Heart right ventricle (tissue), 16 donors: ENCODE results near the gene TRA2A. TPM values are rescaled to one million over a fixed set of nuclear protein-coding genes. Genes with fewer than 3 reads are reported as not detected.

Experiments
- ATAC-seq, 8 donors: fragments of 200-7000 bp; cut with Tn5 transposase; one replicate each; pipeline ENCODE4 v1.9.1; 2020; ENCODE audit warnings: mild to moderate bottlenecking in 8 of 8, moderate library complexity in 8 of 8, moderate number of reproducible peaks in 1 of 8
- DNase-seq, 2 donors: peaks; one replicate each; pipeline ENCODE4 v3.0.0-alpha.2; 2020
- H3K27ac ChIP-seq, 10 donors: fragments of 200-600 bp; sonication (generic) in 2 of 10; one replicate each; pipeline versions ENCODE4 v1.5.0 to v1.8.0; 2020 to 2022; ENCODE audit warnings: mild to moderate bottlenecking in 3 of 10
- H3K27me3 ChIP-seq, 7 donors: fragments of 200-600 bp; one replicate each; pipeline ENCODE4 v1.8.0; 2021 to 2022; ENCODE audit warnings: mild to moderate bottlenecking in 2 of 7
- H3K36me3 ChIP-seq, 9 donors: fragments of 200-600 bp; sonication (generic) in 1 of 9; one replicate each; pipeline versions ENCODE4 v1.5.0 to v1.8.0; 2020 to 2022; ENCODE audit warnings: mild to moderate bottlenecking in 2 of 9
- H3K4me1 ChIP-seq, 9 donors: fragments of 200-600 bp; sonication (generic) in 1 of 9; one replicate each; pipeline versions ENCODE4 v1.5.0 to v1.8.0; 2020 to 2022; ENCODE audit warnings: mild to moderate bottlenecking in 4 of 9
- H3K4me3 ChIP-seq, 10 donors: fragments of 200-600 bp; sonication (generic) in 2 of 10; one replicate each; pipeline versions ENCODE4 v1.5.0 to v1.8.0; 2020 to 2022; ENCODE audit warnings: mild to moderate bottlenecking in 7 of 10, moderate library complexity in 2 of 10
- H3K9me3 ChIP-seq, 11 donors: fragments of 200-600 bp in 10 of 11; sonication (generic) in 2 of 11; one replicate each; pipeline versions ENCODE4 v1.5.0 to v1.8.0; 2013 to 2022; ENCODE audit warnings: mild to moderate bottlenecking in 2 of 11, control low read depth in 1 of 11, moderate library complexity in 1 of 11
- CTCF ChIP-seq, 9 donors: fragments of 200-600 bp; sonication (generic) in 2 of 9; IDR thresholded peaks; one replicate each; pipeline versions ENCODE4 v1.5.0 to v1.8.0; 2021 to 2022; ENCODE audit warnings: antibody characterized with exemption in 9 of 9, mild to moderate bottlenecking in 5 of 9, moderate library complexity in 1 of 9
- WGBS, 2 donors: extraction: QIAGEN DNeasy Blood & Tissue Kit; methylation state at CpG; one replicate each; pipeline ENCODE4 v1.1.7; 2013; ENCODE audit warnings: inconsistent platforms in 1 of 2; 5-methylcytosine and 5-hydroxymethylcytosine counted together
- intact Hi-C, 10 donors: fragments of 100-400 bp; cut with DNase I; formaldehyde crosslinking; loops; one replicate each; pipeline versions ENCODE4 v1.11.1 to v1.14.2; 2022
- polyA plus RNA-seq, 2 donors: library from polyadenylated mRNA; stranded (reverse); fragments of 200-250 nt; gene quantifications; one replicate each; pipeline ENCODE4 v1.2.3, GENCODE V29; 2013
- total RNA-seq, 10 donors: library from RNA; stranded (reverse); fragmentation: NEBNext Ultra II Directional in 3 of 10; extraction: Animal tissue kit (Norgen Biotek cat#: 25700) in 3 of 10; gene quantifications; one replicate each; pipeline versions ENCODE4 v1.2.1 to v1.2.4, GENCODE V29; 2021 to 2023
- donor health status: Arrhythmogenic right ventricular cardiomyopathy.
- donor health status: ischemic (EF 13 %, LVEDD 7.1; RV severe dilation, severe dysfunction).
- donor health status: healthy with polysubstance abuse.
- donor health status: DM: no; HTN: yes; CAD: no.
- donor health status: DM: no; HTN: no; CAD: no.
- donor health status: ischemic (EF 25% LVEDD 6.9; RV normal size, moderate dysfunction).
- donor health status: ischemic (EF 25% LVEDD 5.7; RV mildly dilated, moderate dysfunction).
- donor health status: healthy.
- donor health status: DM: yes; HTN: yes; CAD: no.
- donor health status: Ischemic cardiomyopathy.
- donor health status: ischemic (EF 35%, LVEDD 5.7; RV mildly dilated, moderate dysfunction).
- donor health status: nonischemic (EF 11% LVEDD 7.7; RV severe dilation, severe dysfunction).
- donor health status: DM: yes; HTN: yes; CAD: no.
- donor health status: PGD.
- donor health status: ischemic (EF 29% LVEDD 5.4; RV normal size, mild dysfunction).
- donor health status: nonischemic (EF 23%, LVEDD 6.1; RV moderate dilation, normal function).

The TRA2A gene
- total and polyA plus RNA-seq, 12 donors: 24.6 to 86.8 (median 31.2) TPM

GRCh38 chr7:23471106-23471859 lies 60.5 kb downstream of the TRA2A start:
- H3K9me3 ChIP-seq: no peaks in the 10 kb centered on the region
- intact Hi-C loops: no loop called here

GRCh38 chr7:23470330-23471105 lies 61.3 kb downstream of the TRA2A start, which contains the start of gene IGF2BP3:
Gene IGF2BP3, minus strand, starts transcription at chr7:23470491. Its CDS starts 381 bp downstream, at chr7:23470110.
- intact Hi-C loops: no loop called here
- Histone ChIP-seq H3K36me3 (no peaks in the 10 kb centered on the region), H3K4me3 (peak within 1 kb of the TSS in 9 of 10 donors; percentile 8 to 45 (median 32)), H3K27ac (no peak within 1 kb of the TSS), H3K9me3 (no peaks in the 10 kb centered on the region), H3K27me3 (peaks cover 58 to 100% (median 100%) of the 10 kb centered on the region in 7 donors), H3K4me1 (peaks cover 11 to 62% (median 48%) of the 10 kb centered on the region in 9 donors)
- no peak for DNase-seq
- 1 to 2% methylated on average over 34 of the region's 34 CpGs for WGBS, 2 donors
- TF ChIP-seq CTCF (IDR thresholded peaks at IDR 0.05): no peak
- ATAC-seq: no peak

More at GRCh38 chr7:23471106-23471859, 60.5 kb downstream of the TRA2A start:
- ATAC-seq (no peak), DNase-seq (peak in 1 of 2 donors; percentile 17)
- H3K4me1 ChIP-seq: peaks cover 11 to 62% (median 48%) of the 10 kb centered on the region in 9 donors
- TF ChIP-seq CTCF (IDR thresholded peaks at IDR 0.05): no peak
- WGBS, 2 donors: 9 to 10% methylated on average over 44 of the region's 44 CpGs
- H3K36me3 ChIP-seq: no peaks in the 10 kb centered on the region
- no peak overlapping the region for H3K27ac ChIP-seq
- H3K27me3 ChIP-seq: peaks cover 63 to 100% (median 100%) of the 10 kb centered on the region in 7 donors
- peak overlapping the region in 6 of 10 donors; percentile 11 to 45 (median 21) for H3K4me3 ChIP-seq

- intact Hi-C loops: no loop called here
- ATAC-seq: no peak
- no peak overlapping the region for H3K27ac ChIP-seq
- H3K4me1 ChIP-seq: peaks cover 11 to 62% (median 48%) of the 10 kb centered on the region in 9 donors
- 5 to 6% methylated on average over 18 of the region's 18 CpGs for WGBS, 2 donors
- DNase-seq: no peak
- H3K9me3 ChIP-seq: no peaks in the 10 kb centered on the region
- H3K27me3 ChIP-seq: peaks cover 55 to 100% (median 100%) of the 10 kb centered on the region in 7 donors
- no peaks in the 10 kb centered on the region for H3K36me3 ChIP-seq
- H3K4me3 ChIP-seq: peak overlapping the region in 7 of 10 donors; percentile 8 to 45 (median 32)
- no peak for TF ChIP-seq CTCF (IDR thresholded peaks at IDR 0.05)
These were observed 61.9 kb downstream of the TRA2A start for GRCh38 chr7:23469961-23470250.

GRCh38 chr7:23469150-23469960 lies 62.4 kb downstream of the TRA2A start:
- Histone ChIP-seq H3K4me1 (peaks cover 11 to 56% (median 43%) of the 10 kb centered on the region in 9 donors), H3K9me3 (no peaks in the 10 kb centered on the region), H3K27me3 (peaks cover 50 to 100% (median 100%) of the 10 kb centered on the region in 7 donors), H3K4me3 (peak overlapping the region in 9 of 10 donors; percentile 8 to 45 (median 32)), H3K36me3 (no peaks in the 10 kb centered on the region), H3K27ac (no peak overlapping the region)
- WGBS, 2 donors: 2% methylated on average over 74 to 91 of the region's 91 CpGs
- peak in 5 of 8 donors; percentile 7 to 64 (median 25) for ATAC-seq
- DNase-seq: no peak
- TF ChIP-seq CTCF (IDR thresholded peaks at IDR 0.05): no peak
- intact Hi-C loops: no loop called here
